AG04449 (cell line): ENCODE measurements around the gene TMED10.

Source experiments
- CTCF ChIA-PET: fragments of 350-600 bp; formaldehyde crosslinking; extraction: SDS; loops from one replicate; lab custom pipeline; 2021; ENCODE audit warnings: antibody characterized with exemption; lab: Yijun Ruan, JAX
- POLR2A ChIA-PET: fragments of 400-600, 350-600 bp; formaldehyde crosslinking; extraction: SDS; loops from one replicate; lab custom pipeline; 2020; ENCODE audit warnings: antibody characterized with exemption, inconsistent platforms; lab: Yijun Ruan, JAX
- DNase-seq: peaks from one replicate; pipeline ENCODE4 v3.0.0-alpha.2; 2010; ENCODE audit warnings: low read depth, low spot score
- H3K4me3 ChIP-seq: 2 replicates; pipeline ENCODE4 v1.5.1; 2011; ENCODE audit warnings: low read depth, mild to moderate bottlenecking, control low read depth, low read length
- CTCF ChIP-seq: IDR thresholded peaks from one replicate; pipeline ENCODE4 v1.5.1; 2011; ENCODE audit warnings: mild to moderate bottlenecking, moderate library complexity, low read length, control low read depth, inconsistent platforms; ENCODE audit not compliant: insufficient read depth; ENCODE audit errors: missing control alignments

TMED10 gene

DNA sequence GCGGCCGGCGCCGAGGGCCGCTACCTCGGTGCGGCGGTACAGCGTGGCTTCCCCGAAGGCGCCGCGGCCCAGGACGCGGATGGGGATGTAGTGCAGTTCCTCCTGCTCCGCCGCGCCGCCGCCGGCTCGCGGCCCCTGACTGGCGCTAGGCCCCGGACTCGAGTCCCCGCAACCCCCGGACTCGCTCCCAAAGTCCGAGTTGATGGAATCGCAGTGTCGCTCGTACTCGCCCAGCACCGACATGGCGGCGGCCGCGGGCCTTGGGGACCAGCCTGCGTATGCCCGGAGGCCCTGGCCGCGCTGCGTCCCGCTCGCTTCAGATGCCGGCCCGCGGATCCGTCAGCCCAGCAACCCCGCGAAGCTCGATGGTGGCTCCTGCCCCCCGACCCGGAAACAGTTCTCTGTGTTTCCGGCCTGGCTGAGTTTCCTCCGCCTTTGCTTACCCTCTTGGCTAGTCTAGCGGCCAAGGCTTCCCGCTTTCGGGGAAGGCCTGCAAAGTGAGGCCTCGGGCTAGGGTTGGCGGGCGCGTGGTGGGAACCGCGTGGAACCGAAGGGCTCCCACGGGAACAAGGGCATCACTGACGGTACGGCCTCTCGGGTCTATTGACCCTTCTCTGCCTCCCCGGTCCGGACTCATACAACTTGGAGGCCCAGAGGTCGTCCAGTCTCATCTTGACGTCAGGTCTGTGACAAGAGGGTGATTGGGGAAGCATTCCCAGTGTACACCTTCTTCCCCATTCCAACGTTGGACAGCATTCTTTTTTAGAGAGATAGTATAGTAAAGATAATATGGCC, 49.5 kb downstream of the TMED10 start, which contains the start of gene NEK9:
NEK9 (minus strand) TSS at position 370 of the 795 bp plus-strand sequence; CDS start at position 243, 127 bp downstream.
- ChIA-PET CTCF (interaction anchor here (0.6 to 14.1 kb wide), 6 partner anchors 15 to 221 kb away, joined by 3 to 518 read pairs (median 4); no protein-coding TSS in a partner anchor), POLR2A (interaction anchor here (0.5 to 1.4 kb wide), 6 partner anchors 36 to 316 kb away, joined by 4 to 7 read pairs (median 4); no protein-coding TSS in a partner anchor)
- TF ChIP-seq CTCF, result no peak
- no peak for DNase-seq
- H3K4me3 ChIP-seq, result peak within 1 kb of the TSS; percentile 75

DNA sequence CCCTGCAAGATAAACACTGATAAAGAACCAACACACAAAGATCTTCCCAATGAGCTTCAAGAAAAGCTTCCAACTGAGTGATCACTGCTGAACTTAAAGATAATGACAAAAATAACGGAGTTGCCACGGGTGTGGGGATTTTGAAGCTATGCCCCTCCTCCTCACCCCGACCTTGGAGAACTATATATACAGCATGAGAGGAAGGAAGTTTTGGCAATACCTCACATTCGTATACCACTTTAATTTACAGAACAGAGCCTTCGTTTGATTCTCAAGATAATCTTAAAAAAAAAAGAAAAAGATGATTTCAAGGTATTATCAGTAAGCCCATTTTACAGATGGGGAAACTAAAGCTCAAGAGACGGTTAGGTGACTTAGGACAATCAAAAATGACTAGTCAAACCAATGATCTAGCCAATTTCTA, 50.3 kb downstream of the TMED10 start:
- no peak for TF ChIP-seq CTCF
- H3K4me3 ChIP-seq, result peak overlapping the region; percentile 75
- DNase-seq, result no peak
- ChIA-PET POLR2A (interaction anchor here (0.6 to 1.4 kb wide), 3 partner anchors 35 to 315 kb away, joined by 4 to 7 read pairs (median 4); no protein-coding TSS in a partner anchor), CTCF (interaction anchor here (0.6 to 14.1 kb wide), 6 partner anchors 21 to 221 kb away, joined by 3 to 518 read pairs (median 3); no protein-coding TSS in a partner anchor)

DNA sequence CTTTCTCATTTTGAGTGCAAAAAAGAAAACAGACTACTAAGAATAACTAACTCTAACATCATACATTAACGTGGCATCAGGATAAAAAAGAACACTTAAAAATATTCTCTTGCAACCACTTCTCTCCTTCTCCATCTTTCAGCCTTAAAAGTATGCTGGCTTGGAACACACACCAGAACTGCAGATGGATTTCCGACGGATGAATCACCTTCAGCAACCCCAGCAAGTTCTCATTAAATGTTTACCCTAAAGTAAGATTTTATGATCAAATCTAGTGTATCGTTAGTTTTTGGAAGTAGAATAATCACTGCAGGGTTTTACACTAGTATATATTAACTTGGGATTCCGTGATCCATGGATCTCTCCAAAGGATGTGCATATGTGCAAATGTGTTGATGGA, 50.8 kb downstream of the TMED10 start:
- DNase-seq, result peak; percentile 54
- H3K4me3 ChIP-seq, result peak overlapping the region; percentile 75
- CTCF ChIA-PET, result interaction anchor here (0.7 to 14.1 kb wide), 2 partner anchors 35 to 176 kb away, joined by 3 to 518 read pairs; no protein-coding TSS in a partner anchor
- no peak for TF ChIP-seq CTCF
- POLR2A ChIA-PET, result no interaction called here

DNA sequence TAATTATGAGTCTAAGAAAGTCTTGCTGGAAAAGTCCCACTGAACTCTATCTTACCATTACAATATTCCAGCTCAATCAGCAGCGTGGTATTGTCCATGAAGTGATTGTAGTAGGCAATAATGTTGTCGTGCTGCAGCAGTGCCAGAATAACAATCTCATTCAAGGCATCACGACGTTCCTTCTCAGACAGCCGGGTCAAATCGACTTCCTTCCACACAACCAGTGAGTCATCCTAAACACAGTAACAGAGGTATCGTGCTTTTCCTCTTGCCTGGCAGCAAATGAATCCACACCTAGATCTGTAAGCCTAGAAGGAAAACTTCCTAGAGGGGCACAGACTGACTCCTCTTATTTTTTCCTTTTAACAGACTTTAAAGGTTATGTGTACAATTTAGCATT, 52.4 kb downstream of the TMED10 start:
- TF ChIP-seq CTCF, result no peak
- CTCF ChIA-PET, result interaction anchor here (1.0 to 14.1 kb wide), 2 partner anchors 178 to 263 kb away, joined by 3 to 518 read pairs; no protein-coding TSS in a partner anchor
- no peak for DNase-seq
- H3K4me3 ChIP-seq, result no peak overlapping the region
- POLR2A ChIA-PET, result interaction anchor here (0.6 kb wide), 2 partner anchors 112 to 182 kb away, joined by 3 read pairs; no protein-coding TSS in a partner anchor

DNA sequence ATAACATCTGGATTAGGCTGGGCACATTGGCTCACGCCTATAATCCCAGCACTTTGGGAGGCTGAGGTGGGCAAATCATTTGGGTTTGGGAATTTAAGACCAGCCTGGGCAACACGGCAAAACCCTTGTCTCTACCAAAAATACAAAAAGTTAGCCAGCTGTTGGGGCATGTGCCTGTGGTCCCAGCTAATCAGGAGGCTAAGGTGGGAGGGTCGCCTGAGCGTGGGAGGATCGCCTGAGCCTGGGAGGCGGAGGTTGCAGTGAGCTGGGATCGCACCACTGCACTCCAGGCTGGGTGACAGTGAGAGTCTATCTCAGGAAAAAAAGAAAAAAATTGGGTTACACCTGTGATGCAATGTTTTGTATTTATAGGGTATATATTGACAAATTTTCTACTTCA, 54.9 kb downstream of the TMED10 start:
- TF ChIP-seq CTCF, result no peak
- POLR2A ChIA-PET, result no interaction called here
- DNase-seq, result no peak
- CTCF ChIA-PET, result interaction anchor here (0.6 to 14.1 kb wide), 3 partner anchors 33 to 181 kb away, joined by 3 to 518 read pairs (median 4); no protein-coding TSS in a partner anchor
- H3K4me3 ChIP-seq, result no peak overlapping the region
